ENCODE data around the gene C12orf43.

DNA sequence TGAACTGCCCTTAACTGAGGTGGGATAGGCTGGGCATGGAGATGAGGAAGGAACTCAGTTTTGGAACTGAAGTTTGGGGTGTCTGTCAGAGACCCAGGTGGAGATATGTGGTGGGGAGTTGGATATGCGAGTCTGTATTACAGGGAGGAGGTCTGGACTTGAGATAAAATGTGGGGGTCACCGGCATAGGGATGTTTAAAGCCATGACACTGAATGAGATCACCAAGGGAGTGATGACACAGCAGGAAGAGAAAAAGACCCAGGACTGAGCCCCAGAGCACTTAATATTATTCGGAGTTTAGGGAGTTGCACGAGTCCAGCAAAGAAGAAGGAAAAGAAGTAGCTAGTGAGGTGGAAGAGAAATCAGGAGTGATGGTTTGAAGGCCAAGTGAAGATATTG lies 26.8 kb upstream of the C12orf43 start:
- TF ChIP-seq, protein P1, sequence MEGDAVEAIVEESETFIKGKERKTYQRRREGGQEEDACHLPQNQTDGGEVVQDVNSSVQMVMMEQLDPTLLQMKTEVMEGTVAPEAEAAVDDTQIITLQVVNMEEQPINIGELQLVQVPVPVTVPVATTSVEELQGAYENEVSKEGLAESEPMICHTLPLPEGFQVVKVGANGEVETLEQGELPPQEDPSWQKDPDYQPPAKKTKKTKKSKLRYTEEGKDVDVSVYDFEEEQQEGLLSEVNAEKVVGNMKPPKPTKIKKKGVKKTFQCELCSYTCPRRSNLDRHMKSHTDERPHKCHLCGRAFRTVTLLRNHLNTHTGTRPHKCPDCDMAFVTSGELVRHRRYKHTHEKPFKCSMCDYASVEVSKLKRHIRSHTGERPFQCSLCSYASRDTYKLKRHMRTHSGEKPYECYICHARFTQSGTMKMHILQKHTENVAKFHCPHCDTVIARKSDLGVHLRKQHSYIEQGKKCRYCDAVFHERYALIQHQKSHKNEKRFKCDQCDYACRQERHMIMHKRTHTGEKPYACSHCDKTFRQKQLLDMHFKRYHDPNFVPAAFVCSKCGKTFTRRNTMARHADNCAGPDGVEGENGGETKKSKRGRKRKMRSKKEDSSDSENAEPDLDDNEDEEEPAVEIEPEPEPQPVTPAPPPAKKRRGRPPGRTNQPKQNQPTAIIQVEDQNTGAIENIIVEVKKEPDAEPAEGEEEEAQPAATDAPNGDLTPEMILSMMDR (IDR thresholded peaks at IDR 0.05): no peak
- TF ChIP-seq POLR2A (IDR thresholded peaks at IDR 0.05): no peak
- TF ChIP-seq POLR2AphosphoS5 (IDR thresholded peaks at IDR 0.05): no peak
